ENCODE measurements around the gene USH1C. TPM values are rescaled to one million over a fixed set of nuclear protein-coding genes. Genes with fewer than 3 reads are reported as not detected.

The USH1C gene
- total and polyA plus RNA-seq, 3 donors from 2014 or later = 1.2 to 3.7 (median 1.2) TPM

- no peaks in the 10 kb centered on the region for H3K27me3 ChIP-seq
- no peak overlapping the region for H3K27ac ChIP-seq
- DNase-seq = no peak
- no peak overlapping the region for H3K4me3 ChIP-seq
- WGBS, 2 donors = 63 to 65% methylated on average over 10 to 12 of the region's 12 CpGs
- intact Hi-C loops (cut with DNase I; ENCODE audit: low total_unique reads) = no loop called here
- no peak for TF ChIP-seq POLR2A (IDR thresholded peaks at IDR 0.05)
- TF ChIP-seq, protein P1, sequence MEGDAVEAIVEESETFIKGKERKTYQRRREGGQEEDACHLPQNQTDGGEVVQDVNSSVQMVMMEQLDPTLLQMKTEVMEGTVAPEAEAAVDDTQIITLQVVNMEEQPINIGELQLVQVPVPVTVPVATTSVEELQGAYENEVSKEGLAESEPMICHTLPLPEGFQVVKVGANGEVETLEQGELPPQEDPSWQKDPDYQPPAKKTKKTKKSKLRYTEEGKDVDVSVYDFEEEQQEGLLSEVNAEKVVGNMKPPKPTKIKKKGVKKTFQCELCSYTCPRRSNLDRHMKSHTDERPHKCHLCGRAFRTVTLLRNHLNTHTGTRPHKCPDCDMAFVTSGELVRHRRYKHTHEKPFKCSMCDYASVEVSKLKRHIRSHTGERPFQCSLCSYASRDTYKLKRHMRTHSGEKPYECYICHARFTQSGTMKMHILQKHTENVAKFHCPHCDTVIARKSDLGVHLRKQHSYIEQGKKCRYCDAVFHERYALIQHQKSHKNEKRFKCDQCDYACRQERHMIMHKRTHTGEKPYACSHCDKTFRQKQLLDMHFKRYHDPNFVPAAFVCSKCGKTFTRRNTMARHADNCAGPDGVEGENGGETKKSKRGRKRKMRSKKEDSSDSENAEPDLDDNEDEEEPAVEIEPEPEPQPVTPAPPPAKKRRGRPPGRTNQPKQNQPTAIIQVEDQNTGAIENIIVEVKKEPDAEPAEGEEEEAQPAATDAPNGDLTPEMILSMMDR (IDR thresholded peaks at IDR 0.05) = no peak
- no peaks in the 10 kb centered on the region for H3K36me3 ChIP-seq (ENCODE audit: low read depth, missing control alignments)
- no peaks in the 10 kb centered on the region for H3K4me1 ChIP-seq
- no peaks in the 10 kb centered on the region for H3K9me3 ChIP-seq
These were observed 16.3 kb upstream of the USH1C start for GRCh38 chr11:17560281-17561110.

GRCh38 chr11:17559341-17560087, 15.3 kb upstream of the USH1C start:
- TF ChIP-seq POLR2A (IDR thresholded peaks at IDR 0.05) = no peak
- TF ChIP-seq, protein P1 (IDR thresholded peaks at IDR 0.05) = no peak
- H3K4me3 ChIP-seq = no peak overlapping the region
- H3K4me1 ChIP-seq = no peaks in the 10 kb centered on the region
- H3K27ac ChIP-seq = no peak overlapping the region
- H3K9me3 ChIP-seq = no peaks in the 10 kb centered on the region
- intact Hi-C loops (cut with DNase I; ENCODE audit: low total_unique reads) = no loop called here
- H3K27me3 ChIP-seq = no peaks in the 10 kb centered on the region
- 88 to 89% methylated on average over 9 of the region's 9 CpGs for WGBS, 2 donors
- no peak for DNase-seq
- H3K36me3 ChIP-seq (ENCODE audit: low read depth, missing control alignments) = no peaks in the 10 kb centered on the region

GRCh38 chr11:17558916-17559315, 14.7 kb upstream of the USH1C start:
- no peak for TF ChIP-seq POLR2A (IDR thresholded peaks at IDR 0.05)
- TF ChIP-seq, protein P1 (IDR thresholded peaks at IDR 0.05) = no peak
- H3K27me3 ChIP-seq = no peaks in the 10 kb centered on the region
- no peak overlapping the region for H3K27ac ChIP-seq
- no peak overlapping the region for H3K4me3 ChIP-seq
- no peaks in the 10 kb centered on the region for H3K9me3 ChIP-seq
- intact Hi-C loops (cut with DNase I; ENCODE audit: low total_unique reads) = no loop called here
- 94% methylated on average over 6 to 9 of the region's 9 CpGs for whole genome bisulfite sequencing, 2 donors
- no peak for DNase-seq
- no peaks in the 10 kb centered on the region for H3K36me3 ChIP-seq (ENCODE audit: low read depth, missing control alignments)
- H3K4me1 ChIP-seq = no peaks in the 10 kb centered on the region

DNA sequence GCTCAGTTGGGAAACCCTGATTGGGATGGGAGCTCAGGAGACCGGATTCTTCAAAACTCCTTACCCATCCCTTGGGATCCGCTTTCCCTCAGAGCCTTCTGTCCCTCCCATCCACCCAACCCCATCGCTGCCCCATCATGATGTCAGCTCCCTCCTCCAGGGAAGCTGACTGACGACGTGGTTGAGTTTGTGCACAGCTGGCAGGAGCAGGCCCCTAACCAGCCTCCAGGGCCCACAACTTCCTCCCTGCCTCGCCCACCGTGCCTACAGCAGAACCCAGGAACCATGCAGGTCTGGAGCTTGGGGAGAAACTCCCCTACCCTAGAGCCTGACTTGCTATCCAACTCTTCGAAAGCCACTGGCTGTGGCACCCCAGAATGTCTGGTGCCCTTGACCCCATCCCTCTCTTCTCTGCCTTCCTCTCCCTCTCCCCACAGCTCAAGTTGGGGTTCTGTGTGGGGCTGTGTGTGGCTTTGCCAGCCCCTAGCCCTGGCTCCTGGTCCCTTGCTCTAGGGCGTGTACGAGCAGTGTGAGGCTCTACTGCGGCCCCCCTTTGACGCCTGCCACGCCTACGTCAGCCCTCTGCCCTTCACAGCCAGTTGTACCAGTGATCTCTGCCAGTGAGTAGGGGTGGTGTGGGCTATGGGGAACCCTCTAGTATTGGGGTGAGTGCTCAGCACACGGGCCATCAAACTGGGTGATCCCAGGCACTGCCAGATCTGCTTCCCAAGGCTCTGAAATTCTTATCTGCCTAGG, 14.0 kb upstream of the USH1C start:
- Histone ChIP-seq H3K9me3 (no peaks in the 10 kb centered on the region), H3K4me3 (no peak overlapping the region), H3K27ac (no peak overlapping the region), H3K4me1 (no peaks in the 10 kb centered on the region), H3K36me3 (ENCODE audit: low read depth, missing control alignments) (no peaks in the 10 kb centered on the region), H3K27me3 (no peaks in the 10 kb centered on the region)
- 89 to 96% methylated on average over 11 to 15 of the region's 15 CpGs for WGBS, 2 donors
- intact Hi-C loops (cut with DNase I; ENCODE audit: low total_unique reads) = no loop called here
- DNase-seq = no peak
- TF ChIP-seq, protein P1 (IDR thresholded peaks at IDR 0.05) = no peak
- no peak for TF ChIP-seq POLR2A (IDR thresholded peaks at IDR 0.05)

All from testis (tissue), 3 donors.